Measurements from ENCODE around the gene S100P.
"Not testable (repeated sequence)": the region's sequence is repeated elsewhere in the genome, so short reads cannot be mapped to it uniquely, and the experiment has no call there.

The S100P gene

DNA sequence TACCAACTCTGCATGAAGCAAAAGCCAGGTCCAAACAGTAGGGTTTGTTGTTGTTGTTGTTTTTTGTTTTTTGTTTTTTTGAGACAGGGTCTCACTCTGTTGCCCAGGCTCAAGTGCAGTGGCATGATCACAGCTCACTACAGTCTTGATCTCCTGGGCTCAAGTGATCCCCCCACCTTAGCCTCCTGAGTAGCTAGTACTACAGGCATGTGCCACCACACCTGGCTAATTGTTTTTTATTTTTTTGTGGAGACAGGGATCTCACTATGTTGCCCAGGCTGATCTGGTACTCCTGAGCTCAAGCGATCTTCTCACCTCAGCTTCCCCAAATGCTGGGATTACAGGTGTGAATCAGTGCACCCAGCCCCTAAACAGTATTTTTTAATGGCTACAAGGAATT, 6.2 kb downstream of the S100P start:
- DNase-seq: no peak

DNA sequence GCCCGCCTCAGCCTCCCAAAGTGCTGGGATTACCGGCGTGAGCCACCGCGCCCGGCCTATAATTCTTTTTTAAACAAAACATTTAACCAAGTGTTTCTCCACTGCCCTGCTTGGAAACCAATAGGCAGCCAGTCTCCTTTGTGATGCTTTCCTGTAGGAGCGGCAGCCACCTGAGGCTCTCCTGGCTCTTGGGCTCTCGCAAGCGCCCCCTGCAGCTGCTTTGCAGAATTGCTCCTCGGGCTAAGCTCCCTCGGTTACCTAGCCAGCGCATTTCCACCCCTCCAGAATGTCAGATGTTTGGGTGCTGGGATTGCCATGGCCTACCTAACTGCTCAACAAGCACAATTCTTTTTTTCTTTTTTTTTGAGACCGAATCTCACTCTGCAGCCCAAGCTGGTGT, 7.7 kb downstream of the S100P start:
- DNase-seq: no peak

DNA sequence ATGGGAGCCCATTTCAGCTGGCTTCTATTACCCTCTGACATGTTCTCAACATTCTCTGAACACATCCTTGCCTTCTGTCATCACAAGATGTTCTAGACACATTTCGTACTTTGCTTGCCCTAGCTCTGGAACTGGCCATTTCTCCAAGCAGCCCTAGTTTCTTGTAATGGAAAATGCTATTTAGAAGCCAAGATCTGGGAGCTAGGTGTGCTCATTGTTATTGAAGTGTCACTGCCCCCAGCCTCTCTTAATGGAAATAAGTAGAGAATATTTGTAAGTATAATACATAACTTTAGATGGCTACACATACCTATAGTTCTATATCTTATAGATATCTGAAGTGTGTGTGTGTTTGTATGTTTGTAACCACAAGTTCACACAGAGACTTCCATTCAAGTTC, 9.1 kb downstream of the S100P start:
- no peak for DNase-seq

DNA sequence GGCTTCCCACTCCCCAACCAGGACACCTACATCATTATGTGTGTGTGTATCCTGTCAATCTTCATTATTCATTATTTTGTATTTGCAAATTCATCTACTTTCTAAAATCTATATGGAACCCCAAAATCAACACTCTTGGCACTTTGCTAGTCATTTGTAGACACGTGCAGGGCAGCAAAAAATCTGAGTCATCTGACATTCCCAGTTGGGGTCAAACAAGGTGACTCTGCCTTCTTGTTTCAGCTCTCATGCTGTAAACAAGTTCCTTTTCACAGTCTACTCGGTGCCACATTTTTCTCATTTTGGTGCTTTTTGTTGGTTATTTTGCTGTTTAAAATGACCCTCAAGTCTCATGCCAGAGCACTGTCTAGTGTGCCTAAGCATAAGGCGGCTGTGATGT, 10.1 kb downstream of the S100P start:
- DNase-seq: no peak

DNA sequence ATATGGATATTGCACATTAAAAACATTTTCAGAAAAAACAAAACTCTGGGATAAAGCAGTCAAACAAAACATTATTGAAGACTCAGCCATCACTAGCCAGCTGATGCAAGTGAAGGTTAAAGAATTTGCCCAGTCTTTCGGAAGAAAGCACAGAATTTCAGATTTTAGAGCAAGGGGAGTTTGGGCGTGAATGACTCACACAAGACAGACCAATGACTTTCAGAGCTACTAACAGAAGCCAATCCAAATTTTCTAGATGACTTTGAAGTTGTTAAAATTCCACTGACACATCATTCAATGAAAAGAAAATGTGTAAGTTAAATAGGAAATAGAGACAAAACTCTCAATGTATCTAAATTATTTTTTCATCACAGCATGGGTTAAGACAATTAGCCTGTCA, 12.0 kb downstream of the S100P start:
- no peak for DNase-seq

DNA sequence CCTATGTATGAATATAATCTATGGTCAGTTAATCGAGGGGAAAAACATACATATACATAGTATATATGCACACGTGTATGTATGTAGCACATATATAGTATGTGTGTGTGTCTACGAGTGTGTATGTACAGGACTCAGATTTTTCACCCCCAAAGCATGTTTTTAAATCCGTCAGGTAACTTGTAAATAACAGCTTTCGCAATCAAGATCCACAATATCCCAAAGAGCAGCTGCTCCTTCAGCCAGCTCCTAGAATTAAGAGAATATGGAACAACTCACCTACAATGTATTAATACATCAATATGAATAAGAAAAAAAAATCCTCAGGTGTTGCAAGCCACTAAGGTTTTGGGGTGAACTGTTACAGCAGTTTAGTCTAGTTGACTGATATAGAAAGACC, 12.5 kb downstream of the S100P start:
- DNase-seq: no peak

DNA sequence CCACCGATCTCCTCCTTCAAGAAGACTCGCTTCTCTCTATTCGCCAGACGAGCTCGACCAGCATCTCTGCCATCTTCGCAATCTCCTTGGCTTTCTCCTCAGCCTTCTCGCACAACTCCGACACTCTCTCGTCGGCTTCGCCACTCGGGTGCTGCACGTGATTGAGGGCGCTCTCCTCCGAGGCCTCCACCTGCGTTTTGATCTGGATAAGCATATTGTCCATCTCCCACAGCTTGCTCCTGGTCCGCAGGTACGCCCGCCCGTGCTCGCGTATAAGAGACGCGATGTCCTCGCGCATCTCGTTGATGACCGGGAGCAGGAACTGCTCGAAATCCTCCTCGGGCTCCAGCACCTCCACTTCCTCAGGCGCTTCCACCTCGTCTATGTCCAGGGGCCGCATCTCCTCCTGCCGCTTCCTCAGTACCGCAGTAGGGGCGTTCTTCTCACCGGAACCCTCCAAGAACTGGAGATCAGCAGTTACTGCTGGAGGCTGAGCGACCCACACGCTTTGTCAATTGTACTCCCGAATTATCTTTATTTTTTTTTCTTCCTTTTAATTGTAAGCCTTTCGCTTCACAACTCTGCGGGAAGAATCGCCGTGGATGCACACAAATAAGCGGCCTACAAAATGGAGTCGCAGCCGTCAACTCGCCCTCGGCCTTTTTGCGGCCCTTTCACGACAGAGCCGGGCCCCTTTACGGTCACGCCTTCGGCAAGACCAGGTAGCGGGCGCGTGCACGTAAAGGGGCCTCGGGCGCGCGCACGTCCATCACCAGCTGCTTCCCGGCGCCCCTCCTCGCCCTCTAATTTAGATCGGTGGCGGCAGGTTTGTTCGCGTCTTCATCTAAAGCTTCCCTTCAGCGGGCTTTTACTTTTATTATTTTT, 15.8 kb downstream of the S100P start, which contains the start of gene MRFAP1L1:
Gene MRFAP1L1 (minus strand): TSS at position 636 of the 885 bp plus-strand sequence. CDS start 236 bp downstream, at position 400.
- DNase-seq: peak; percentile 75

DNA sequence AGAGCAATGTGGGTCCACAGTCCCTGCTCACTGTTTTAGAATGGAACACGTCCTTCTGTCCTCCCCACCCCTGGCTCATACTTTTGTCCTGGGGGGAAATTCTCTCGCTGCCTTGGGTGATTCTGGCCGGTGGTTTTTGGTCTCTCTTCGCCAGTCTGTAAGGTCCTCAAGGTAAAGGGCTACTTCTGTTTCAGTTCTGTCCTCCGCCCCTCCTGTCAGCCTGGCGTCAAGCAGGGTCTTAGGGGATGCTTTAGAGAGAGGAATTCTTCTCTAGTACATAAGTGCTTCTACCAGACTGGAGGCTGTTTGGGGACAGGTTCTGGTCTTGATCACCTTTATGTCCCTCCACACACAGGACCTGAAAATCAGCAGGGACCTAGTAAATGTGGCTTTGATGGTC, 16.6 kb downstream of the S100P start:
- no peak for DNase-seq

DNA sequence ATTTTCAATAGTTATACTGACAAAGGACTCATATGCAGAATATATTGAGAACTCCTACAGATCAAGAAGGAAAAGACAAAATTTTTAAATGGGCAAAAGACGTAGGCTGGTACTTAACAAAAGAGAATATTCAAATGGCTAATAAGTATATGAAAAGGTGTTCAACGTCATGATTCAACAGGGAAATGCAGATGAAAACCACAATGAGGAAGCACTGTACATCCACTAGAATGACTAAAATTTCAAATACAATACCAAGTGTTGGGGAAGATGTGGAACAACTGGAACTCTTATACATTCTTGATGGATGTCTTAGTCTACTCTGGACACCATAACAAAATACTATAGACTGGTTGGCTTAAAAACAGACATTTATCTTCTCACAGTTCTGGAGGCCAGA, 17.3 kb downstream of the S100P start:
- no peak for DNase-seq

DNA sequence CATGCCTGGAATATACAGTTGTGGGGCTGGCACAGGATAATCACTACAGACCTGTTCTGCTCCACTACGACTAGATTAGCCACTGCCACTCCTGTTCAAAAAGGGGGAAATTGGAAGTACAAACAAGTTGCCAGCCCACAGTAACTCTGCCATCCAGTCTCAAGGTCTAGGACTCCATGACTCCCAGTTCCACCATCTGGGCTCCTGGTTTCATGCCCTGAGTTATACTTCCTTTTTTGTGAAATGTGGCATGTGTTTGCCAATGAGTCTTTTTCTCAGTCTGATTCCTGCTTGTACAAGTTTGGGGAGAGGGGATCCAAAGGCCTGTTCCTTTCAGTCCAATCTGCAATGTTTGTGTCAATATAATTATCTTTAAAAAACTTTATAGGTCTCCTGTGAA, 21.3 kb downstream of the S100P start:
- no peak for DNase-seq

DNA sequence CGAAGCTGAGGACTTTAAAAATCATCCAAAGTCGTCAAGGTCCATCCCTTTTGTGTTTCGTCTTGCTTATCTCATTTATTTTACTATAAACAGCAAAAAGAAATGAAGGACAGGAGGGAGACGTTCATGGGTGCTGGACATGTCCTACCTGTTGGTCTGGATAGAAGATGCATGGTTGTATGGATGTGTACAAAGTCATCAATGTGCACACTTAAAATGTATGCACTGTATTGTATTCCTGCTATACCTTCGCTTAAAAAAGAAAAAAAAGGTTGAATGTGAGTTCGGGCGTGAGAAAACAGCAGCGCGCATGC, 22.0 kb downstream of the S100P start:
- DNase-seq: no peak

DNA sequence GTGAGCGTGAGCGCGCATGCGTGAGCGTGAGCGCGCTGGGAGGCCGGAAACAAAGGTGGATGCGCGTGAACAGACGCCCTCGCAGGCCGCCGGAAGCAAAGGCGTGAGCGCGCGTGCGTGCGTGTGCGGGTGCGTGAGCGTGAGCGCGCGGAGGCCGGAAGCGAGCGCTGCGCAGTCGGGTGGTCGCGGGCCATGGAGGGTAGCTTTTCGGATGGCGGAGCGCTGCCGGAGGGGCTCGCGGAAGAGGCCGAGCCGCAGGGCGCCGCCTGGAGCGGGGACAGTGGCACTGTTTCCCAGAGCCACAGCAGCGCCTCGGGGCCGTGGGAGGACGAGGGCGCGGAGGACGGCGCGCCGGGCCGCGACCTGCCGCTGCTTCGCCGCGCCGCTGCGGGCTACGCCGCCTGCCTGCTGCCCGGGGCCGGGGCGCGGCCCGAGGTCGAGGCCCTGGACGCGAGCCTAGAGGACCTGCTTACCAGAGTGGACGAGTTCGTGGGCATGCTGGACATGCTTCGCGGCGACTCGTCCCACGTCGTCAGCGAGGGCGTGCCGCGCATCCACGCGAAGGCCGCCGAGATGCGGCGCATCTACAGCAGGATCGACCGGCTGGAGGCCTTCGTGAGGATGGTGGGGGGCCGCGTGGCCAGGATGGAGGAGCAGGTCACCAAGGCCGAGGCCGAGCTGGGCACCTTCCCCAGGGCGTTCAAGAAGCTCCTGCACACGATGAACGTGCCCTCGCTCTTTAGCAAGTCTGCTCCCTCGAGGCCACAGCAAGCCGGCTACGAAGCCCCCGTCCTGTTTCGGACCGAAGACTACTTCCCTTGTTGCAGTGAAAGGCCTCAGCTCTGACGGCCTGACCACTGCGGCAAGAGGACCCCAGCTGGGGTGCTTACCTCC, 22.6 kb downstream of the S100P start, which contains the start of gene BLOC1S4:
Gene BLOC1S4 (plus strand): TSS at position 157 of the 894 bp plus-strand sequence. CDS start 36 bp downstream, at position 193.
- peak; percentile 42 for DNase-seq

DNA sequence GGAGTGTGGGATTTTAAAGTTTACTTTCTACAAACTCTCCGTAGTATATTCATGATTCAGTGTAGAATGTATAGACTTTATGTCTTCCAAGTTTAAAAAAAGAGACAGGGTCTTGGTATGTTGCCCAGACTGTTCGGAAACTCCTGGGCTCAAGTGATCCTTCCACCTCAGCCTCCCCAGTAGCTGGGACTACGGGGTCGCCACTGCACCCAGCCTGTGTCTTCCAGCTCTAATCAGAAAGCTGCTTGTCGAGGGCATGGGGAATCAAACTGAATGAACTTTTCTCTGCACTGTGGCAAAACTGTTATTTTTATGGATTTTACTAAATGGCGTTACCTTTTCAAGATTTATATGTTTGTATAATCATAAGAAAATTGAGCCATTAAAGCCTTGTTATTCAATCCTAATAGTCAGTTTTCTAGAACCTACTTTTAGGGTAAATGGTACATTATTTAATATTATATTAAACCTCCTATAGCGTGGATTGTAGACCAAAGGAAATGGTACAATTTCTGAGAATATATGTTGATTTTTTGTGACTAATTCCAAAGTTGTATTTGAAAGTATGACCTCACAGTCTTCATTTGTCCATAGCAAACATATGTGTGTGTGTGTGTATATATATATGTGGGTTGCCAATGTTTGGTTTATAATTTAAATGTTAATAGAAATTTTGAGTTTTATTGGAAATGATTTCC, 23.4 kb downstream of the S100P start:
- DNase-seq: no peak

DNA sequence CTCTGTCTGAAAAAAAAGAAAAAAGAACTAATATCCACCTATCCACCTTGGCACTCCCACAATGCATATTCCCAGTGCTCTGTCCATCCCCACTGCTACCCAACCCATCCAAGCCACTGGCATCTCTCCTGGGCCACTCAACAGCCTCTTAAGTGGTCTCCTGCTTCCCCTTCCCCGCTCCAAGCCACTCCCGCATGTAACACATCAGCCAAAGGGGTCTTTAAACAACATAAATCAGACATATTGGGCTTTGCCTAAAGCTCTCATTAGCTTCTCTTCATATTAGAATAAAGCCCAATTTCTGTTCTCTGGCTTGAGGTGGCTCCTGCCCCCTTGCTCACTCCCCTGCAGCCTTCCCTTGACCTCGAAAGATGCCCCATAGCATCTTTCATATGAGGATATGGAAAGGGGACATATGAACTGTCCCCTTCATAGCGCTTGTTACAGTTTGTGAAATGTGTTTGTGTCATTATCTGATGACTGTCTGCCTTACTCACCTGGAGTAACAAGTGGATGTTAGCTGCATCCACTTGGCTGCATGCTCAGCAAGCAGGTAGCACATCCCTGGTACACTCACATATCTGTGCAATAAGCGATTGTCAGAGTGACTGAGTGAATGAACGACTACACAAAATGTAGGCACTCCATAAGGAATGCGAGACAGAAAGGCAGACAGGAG, 25.4 kb downstream of the S100P start:
- DNase-seq: no peak

DNA sequence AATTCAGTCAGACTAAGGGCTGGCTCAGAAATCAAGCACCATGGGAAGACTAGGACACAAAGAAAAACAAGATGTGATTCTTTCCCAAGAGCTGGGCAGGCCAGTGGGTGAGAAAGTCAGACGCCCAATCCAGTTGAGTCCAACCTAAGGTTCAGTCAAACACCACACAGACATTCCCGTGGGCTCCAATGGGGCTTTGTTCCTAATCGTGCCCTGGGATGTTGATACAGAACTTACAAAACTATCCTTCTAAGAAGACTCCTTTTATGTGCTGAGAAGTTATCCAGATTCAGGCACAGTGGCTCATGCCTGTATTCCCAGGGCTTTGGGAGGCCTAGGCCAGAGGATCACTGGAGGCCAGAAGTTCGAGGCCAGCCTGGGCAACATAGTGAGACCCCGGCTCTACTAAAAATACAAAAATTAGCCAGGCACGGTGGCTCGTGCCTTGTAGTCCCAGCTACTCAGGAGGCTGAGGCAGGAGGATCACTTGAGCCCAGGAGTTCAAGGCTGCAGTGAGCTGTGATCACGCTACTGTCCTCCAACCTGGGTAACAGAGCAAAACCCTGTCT, 26.0 kb downstream of the S100P start:
- no peak for DNase-seq

DNA sequence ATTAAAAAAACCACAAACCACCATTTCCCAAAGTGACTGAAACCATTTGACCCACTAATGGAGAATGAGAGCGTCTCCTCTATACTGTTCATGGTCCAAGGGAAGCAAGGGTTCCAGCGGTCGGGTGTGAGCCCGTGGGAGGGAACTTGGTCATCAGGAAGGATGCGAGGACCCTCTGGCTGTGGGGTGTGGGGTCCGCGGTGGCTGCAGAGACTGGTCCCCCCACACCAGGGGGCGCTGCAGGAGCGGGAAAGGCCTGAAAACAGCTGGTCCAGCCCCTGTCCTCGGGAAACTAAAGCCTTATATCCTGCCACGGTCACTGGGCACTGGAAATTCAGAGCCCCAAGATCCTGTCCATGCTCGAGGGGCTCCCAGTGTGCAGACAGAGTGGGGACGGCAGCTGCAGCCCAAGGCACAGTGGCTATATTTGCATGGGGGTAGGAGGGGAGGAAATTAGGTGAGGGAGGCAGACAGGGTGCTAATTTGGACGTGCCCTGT, 26.6 kb downstream of the S100P start:
- no peak for DNase-seq

DNA sequence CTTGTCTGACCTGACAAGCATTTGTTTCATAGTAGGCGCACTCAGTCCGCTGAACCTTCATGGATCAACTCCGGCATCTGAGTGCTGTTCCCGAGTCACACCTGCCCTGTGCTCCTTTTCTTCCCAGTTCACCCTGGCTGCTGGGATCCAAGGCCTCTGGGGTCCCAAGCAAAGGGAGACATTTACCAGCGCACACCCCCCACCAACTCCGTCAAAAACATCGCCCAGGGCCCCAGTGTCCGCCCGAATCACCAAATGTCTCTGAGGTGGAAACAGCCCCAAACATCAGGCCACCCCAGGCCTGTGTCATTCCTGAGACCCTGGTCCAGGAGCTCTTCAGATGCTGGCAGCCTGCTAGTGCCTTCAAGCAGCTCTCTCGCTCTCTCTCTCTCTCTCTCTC, 27.4 kb downstream of the S100P start:
- no peak for DNase-seq

DNA sequence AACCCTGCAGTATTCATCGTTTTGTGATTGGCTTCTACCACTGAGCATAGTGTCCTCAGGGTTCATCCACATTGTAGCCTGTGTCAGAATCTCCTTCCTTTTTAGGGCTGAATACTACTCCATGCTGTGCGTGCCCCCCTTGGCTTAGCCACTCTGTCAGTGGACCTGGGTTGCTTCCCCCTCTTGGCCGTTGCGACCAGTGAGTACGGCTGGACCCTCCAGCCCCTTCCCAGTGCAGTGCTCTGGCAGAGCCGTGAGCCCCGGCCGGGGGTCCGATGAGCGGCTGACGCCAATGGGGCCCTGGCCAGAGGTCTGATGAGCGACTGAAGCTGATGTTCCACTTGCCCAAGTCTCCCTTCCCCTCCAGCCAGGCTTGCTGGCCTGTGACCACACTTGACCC, 29.2 kb downstream of the S100P start:
- no peak for DNase-seq

DNA sequence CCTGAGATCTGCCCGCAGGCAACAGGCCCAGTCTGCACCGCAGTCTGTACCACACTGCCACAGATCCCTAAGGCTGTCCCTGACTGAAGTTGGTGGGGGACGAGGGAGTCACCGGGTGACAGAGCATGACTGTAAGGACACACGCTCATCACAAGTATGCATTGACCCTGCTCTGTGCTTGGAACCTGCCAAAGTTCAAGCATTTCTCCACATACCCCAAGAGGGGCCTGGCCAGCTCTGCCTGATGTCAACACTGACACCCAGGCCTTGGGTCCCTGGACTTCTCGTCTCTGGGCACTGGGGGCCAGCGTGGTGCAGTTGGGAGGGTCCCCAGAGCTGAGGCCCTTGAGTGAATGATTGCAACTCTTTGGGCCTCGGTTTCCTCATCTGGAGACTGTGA, 30.2 kb downstream of the S100P start:
- no peak for DNase-seq

DNA sequence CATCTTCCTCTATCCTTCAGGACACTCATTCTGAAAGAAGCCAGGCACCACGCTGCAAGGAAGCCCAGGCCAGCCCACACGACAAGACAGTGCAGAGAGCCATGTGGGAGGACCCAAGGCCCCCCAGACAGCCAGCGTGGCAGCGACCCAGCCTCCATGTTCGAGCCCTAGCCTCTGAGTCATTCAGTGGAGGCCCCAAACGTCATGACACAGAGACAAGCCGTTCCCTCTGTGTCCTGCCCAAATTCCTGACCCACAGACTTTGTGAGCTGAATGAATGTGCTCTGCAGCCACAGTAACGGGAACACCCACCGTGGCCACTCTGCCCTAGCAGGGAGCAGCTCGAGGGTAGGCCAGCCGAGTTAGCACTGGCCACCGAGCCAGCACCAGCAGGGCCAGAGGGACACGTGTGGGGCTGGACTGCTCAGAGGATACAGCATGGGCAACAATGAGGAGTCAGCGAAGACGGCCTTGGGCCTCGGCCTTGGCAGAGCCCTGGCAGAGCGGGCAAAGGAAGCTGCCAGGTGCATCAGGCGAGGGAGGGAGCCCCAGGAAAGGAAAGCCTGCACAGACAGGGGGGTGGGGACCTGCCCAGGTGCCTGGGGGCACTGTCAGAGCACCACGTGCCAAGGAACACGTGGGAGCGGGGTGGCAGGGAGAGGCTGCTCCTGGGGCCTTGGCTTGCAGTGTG, 30.9 kb downstream of the S100P start:
- DNase-seq: no peak

DNA sequence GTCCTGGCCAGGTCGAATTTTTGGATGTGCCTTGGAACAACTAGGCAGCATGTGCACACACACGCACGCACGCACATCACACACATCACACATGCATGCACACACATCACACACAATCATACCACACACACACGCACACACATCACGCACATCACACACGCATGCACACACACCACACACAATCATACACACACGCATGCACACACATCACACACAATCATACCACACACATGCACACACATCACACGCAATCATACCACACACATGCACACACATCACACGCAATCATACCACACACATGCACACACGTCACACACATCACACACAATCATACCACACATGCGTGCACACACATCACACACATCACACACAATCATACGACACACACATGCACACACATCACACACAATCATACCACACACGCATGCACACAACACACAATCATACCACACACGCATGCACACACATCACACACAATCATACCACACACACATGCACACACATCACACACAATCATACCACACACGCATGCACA, 31.8 kb downstream of the S100P start:
- DNase-seq: not testable (repeated sequence)

Measured in DMS153 (cell line).